Measurements from ENCODE around the gene NDUFA5.

Gene NDUFA5

GRCh38 chr7:123598657-123599056 is 41.0 kb upstream of the NDUFA5 start:
- H3K4me3 ChIP-seq (replicated peaks; ENCODE audit: low read depth, low read length), result no peak overlapping the region
- TF ChIP-seq CTCF (IDR thresholded peaks at IDR 0.05; ENCODE audit: low read depth, low read length, missing control alignments), result no peak
- no peak for DNase-seq (ENCODE audit: extremely low read depth, low read depth)

DNA sequence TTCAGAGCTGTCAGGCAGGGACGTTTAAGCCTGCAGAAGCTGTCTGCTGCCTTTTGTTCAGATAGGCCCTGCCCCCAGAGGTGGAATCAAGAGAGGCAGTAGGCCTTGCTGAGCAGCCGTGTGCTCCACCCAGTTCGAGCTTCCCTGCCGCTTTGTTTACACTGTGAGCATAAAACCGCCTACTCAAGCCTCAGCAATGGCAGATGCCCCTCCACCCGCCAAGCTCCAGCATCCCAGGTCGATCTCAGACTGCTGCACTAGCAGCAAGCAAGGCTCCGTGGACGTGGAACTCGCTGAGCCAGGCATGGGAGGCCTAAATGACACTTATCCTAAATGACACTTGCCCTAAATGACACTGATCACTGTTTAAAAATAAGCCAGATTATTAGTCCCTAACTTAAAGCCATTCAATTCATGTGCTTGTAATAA is 37.2 kb upstream of the NDUFA5 start:
- H3K4me3 ChIP-seq (replicated peaks; ENCODE audit: low read depth, low read length), result no peak overlapping the region
- DNase-seq (ENCODE audit: extremely low read depth, low read depth), result no peak
- no peak for TF ChIP-seq CTCF (IDR thresholded peaks at IDR 0.05; ENCODE audit: low read depth, low read length, missing control alignments)

DNA sequence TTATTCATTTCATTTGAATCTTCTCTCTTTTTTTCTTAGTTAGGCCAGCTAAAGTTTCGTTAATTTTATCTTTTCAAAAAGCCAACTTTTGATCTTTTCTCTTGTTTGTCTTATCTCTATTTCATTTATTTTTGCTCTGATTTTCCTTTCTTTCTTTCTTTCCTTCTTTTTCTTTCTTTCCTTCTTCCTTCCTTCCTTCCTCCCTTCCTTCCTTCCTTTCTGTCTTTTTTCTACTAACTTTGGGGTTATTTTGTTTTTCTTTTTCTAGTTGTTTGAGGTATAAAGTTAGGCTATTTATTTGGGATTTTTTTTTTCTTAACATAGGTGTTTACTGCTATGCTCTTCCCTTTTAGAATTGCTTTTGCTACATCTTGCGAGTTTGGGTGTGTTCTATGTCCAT is 30.8 kb upstream of the NDUFA5 start:
- DNase-seq (ENCODE audit: extremely low read depth, low read depth), result no peak
- no peak for TF ChIP-seq CTCF (IDR thresholded peaks at IDR 0.05; ENCODE audit: low read depth, low read length, missing control alignments)
- H3K4me3 ChIP-seq (replicated peaks; ENCODE audit: low read depth, low read length), result no peak overlapping the region

GRCh38 chr7:123583821-123584220 is 26.2 kb upstream of the NDUFA5 start:
- H3K4me3 ChIP-seq (replicated peaks; ENCODE audit: low read depth, low read length), result no peak overlapping the region
- TF ChIP-seq CTCF (IDR thresholded peaks at IDR 0.05; ENCODE audit: low read depth, low read length, missing control alignments), result no peak
- DNase-seq (ENCODE audit: extremely low read depth, low read depth), result no peak

DNA sequence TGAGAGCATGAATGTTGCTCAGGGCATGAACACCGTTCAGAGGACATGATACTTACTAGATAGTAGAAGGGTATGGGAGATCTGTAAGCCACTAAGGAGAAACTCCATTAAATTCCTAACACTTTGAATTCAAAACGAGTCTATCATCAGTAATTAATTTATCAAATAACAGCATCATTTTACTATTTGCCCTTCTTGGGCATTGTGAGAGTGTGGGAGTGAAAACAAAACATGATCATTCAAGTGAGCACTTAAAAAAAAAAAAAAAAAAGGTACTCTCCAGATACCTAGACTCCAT is 23.5 kb upstream of the NDUFA5 start:
- H3K4me3 ChIP-seq (replicated peaks; ENCODE audit: low read depth, low read length), result no peak overlapping the region
- no peak for DNase-seq (ENCODE audit: extremely low read depth, low read depth)
- no peak for TF ChIP-seq CTCF (IDR thresholded peaks at IDR 0.05; ENCODE audit: low read depth, low read length, missing control alignments)

- DNase-seq (ENCODE audit: extremely low read depth, low read depth), result no peak
- H3K4me3 ChIP-seq (replicated peaks; ENCODE audit: low read depth, low read length), result no peak overlapping the region
- TF ChIP-seq CTCF (IDR thresholded peaks at IDR 0.05; ENCODE audit: low read depth, low read length, missing control alignments), result peak; percentile 73
These were observed 23.0 kb upstream of the NDUFA5 start for GRCh38 chr7:123580406-123581161.

DNA sequence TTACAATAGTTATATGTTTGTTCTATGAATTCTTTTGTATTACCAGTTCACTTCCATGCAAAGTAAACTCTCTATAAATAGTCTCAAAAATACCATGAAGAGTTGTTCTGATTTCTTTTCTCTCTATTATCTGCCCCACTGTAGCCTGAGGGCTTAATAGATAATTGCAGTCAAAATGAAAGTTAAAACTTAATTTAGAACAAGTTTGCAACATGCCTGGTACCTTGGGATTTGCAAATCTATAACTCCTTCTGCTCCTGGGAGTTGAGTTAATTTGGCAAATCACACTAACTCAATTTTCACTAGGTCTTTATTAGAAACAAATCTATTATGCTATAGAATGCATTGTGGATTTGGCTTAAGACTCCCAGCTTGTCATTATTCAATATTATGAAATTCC is 21.8 kb upstream of the NDUFA5 start:
- TF ChIP-seq CTCF (IDR thresholded peaks at IDR 0.05; ENCODE audit: low read depth, low read length, missing control alignments), result no peak
- H3K4me3 ChIP-seq (replicated peaks; ENCODE audit: low read depth, low read length), result no peak overlapping the region
- DNase-seq (ENCODE audit: extremely low read depth, low read depth), result no peak

Data from HFF-Myc (cell line).